ENCODE measurements around the gene TBRG4. TPM values are rescaled to one million over a fixed set of nuclear protein-coding genes. Genes with fewer than 3 reads are reported as not detected.

TBRG4 gene
- polyA plus RNA-seq, 1 experiment: 75.5 TPM

DNA sequence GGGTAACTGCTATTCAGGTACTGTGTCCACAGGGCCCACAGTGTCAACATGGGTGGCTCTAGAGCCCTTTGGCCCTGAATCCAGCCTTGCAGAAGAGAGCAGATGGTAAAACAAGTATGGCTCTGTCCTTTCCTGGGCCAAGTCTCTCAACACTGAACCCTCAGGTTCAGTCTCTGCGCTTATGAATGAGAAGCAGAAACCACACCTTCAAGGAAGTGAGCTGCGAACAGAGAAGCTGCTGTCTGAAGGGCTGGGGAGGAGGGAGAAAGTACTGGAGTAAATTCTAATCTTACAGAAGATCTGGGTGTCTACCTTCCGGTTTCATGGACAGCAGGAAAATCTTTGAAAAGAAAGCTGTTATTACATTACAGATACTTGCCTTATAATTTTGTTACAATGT lies 4.1 kb downstream of the TBRG4 start:
- Histone ChIP-seq H3K27me3 (ENCODE audit: control insufficient read depth, insufficient read depth, low read length) (no peaks in the 10 kb centered on the region), H3K36me3 (ENCODE audit: control insufficient read depth, insufficient read depth, low read length) (peaks cover 55% of the 10 kb centered on the region), H3K4me3 (ENCODE audit: low read depth, low read length) (no peak overlapping the region)
- ChIA-PET POLR2A (no interaction called here), CTCF (no interaction called here)
- no peak for DNase-seq (ENCODE audit: low read depth)
- no peak for TF ChIP-seq CTCF (IDR thresholded peaks at IDR 0.05; ENCODE audit: insufficient read depth, low read depth, low read length)

GRCh38 chr7:45106820-45107219 lies 4.7 kb downstream of the TBRG4 start:
- peaks cover 60% of the 10 kb centered on the region for H3K36me3 ChIP-seq (ENCODE audit: control insufficient read depth, insufficient read depth, low read length)
- H3K27me3 ChIP-seq (ENCODE audit: control insufficient read depth, insufficient read depth, low read length): no peaks in the 10 kb centered on the region
- ChIA-PET POLR2A (no interaction called here), CTCF (interaction anchor here (1.2 kb wide), 1 partner anchor 29 kb away, joined by 3 read pairs; no protein-coding TSS in a partner anchor)
- no peak for DNase-seq (ENCODE audit: low read depth)
- no peak for TF ChIP-seq CTCF (IDR thresholded peaks at IDR 0.05; ENCODE audit: insufficient read depth, low read depth, low read length)
- no peak overlapping the region for H3K4me3 ChIP-seq (ENCODE audit: low read depth, low read length)

DNA sequence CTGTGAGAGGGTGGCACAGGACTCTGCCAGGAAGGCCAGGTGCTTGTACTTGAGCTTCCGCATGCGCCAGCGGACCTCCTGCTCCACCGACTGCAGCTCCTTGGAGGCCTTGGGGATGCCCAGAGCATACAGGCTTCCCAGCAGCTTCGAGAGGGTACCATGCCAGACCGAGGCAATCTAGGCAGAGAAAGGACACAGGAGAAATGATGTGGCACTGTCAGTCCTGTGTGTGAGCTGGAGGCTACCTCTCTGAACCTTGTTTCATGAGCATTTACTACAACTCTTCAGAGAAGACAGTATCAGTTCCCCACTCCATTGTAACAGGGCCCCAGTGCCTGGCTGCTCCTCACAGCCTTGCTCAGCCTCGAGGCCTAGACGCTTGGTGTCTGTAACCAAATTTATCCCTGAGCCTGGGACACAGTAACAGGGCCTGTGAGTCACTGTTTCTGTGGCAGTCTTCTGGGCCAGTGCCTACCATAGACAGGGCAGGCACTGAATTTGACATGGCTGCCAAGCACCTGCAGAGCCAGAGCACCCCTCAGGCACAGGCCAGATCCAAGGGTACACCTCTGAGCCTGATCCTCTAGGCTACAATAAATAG lies 5.8 kb downstream of the TBRG4 start:
- no peak for DNase-seq (ENCODE audit: low read depth)
- ChIA-PET CTCF (interaction anchor here (0.5 to 1.2 kb wide), 2 partner anchors 30 to 107 kb away, joined by 3 to 4 read pairs; no protein-coding TSS in a partner anchor), POLR2A (no interaction called here)
- Histone ChIP-seq H3K4me3 (ENCODE audit: low read depth, low read length) (no peak overlapping the region), H3K27me3 (ENCODE audit: control insufficient read depth, insufficient read depth, low read length) (no peaks in the 10 kb centered on the region), H3K36me3 (ENCODE audit: control insufficient read depth, insufficient read depth, low read length) (peaks cover 68% of the 10 kb centered on the region)
- no peak for TF ChIP-seq CTCF (IDR thresholded peaks at IDR 0.05; ENCODE audit: insufficient read depth, low read depth, low read length)

DNA sequence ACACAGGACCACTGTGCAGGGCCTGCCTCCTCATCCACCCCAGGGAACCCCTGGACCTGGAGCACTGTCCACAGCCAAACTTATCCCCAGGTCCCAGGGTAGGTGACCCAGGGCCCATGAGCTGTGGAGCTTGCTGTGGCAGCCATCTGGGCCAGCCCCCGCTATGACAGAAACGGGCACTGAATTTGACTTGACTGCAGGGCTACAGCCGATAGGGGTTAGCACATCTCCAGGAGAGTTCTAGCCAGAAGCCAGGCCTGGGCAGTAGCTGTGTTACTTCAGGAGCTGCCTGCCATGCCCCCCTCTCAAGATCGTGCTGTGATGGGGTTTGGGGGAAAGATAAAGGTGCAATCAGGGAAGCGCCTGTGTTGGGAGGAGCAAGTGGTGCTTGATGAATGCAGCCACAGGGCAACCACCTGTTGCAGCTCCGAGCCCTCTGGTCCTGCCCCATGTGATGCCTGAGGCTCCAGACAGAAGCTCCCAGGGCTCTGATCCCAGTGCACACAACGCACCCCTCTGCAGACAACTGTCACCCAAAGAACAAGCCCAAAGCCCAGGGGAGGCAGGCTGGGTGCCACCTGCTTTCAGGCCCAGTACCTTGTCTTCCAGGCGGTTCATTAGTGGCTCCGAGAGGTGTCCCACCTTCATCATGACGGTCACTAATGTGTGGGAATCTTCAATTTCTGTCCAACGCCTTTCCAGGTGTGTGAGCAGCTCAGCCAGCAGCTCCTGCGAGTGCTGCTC lies 6.5 kb downstream of the TBRG4 start:
- no peak for DNase-seq (ENCODE audit: low read depth)
- Histone ChIP-seq H3K27me3 (ENCODE audit: control insufficient read depth, insufficient read depth, low read length) (no peaks in the 10 kb centered on the region), H3K4me3 (ENCODE audit: low read depth, low read length) (no peak overlapping the region), H3K36me3 (ENCODE audit: control insufficient read depth, insufficient read depth, low read length) (peaks cover 75% of the 10 kb centered on the region)
- ChIA-PET CTCF (no interaction called here), POLR2A (no interaction called here)
- no peak for TF ChIP-seq CTCF (IDR thresholded peaks at IDR 0.05; ENCODE audit: insufficient read depth, low read depth, low read length)

DNA sequence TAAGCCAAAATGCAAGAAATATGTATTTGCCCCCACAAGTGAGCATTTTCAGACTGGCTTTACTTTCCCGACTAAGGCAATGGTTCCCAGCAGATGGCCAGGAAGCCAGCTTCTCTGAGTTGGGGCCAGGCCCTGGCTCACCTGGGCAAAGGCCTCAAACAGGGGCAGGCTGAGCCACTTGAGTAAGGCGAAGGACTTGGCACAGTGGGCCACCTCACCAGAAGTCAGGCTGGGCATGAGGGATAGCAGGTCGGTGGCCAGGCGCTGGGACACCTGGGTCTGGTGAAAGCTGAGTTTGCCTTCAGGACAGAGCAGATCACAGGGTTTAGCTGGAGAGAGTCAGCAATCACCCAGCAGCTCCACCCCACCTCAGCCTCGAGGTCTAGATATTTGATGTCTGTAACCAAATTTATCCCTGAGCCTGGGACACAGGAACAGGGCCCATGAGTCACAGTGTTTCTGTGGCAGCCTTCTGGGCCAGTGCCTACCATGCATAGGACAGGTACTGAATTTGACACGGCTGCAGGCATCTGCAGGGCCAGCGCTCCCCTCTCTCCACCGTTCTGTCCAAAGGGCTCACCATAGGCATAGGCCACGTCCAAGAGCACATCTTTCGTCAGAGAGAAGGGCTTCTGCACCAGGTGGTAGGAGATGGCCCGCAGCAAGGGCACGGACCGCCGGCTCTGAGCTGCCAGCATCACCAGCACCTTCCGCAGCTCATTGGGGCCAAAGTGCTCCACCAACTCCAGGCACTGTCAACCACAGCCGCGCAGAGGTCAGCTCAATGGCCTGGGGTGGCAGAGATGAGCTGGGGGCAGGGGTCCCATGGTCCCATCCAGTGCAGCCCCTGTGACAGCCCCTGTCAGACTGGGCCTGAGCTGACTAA lies 7.3 kb downstream of the TBRG4 start:
- CTCF ChIA-PET: no interaction called here
- no peak overlapping the region for H3K4me3 ChIP-seq (ENCODE audit: low read depth, low read length)
- DNase-seq (ENCODE audit: low read depth): no peak
- POLR2A ChIA-PET: no interaction called here
- no peaks in the 10 kb centered on the region for H3K27me3 ChIP-seq (ENCODE audit: control insufficient read depth, insufficient read depth, low read length)
- peaks cover 82% of the 10 kb centered on the region for H3K36me3 ChIP-seq (ENCODE audit: control insufficient read depth, insufficient read depth, low read length)
- no peak for TF ChIP-seq CTCF (IDR thresholded peaks at IDR 0.05; ENCODE audit: insufficient read depth, low read depth, low read length)
